HG03469 (cell line): ENCODE measurements around the gene SIK1.

ENCODE experiments used
- ATAC-seq: cut with Tn5 transposase; IDR thresholded peaks from one replicate; pipeline ENCODE4 v1.9.1; 2021; ENCODE audit warnings: mild to moderate bottlenecking, moderate library complexity, moderate number of reproducible peaks; ENCODE audit not compliant: unreplicated experiment

The SIK1 gene

DNA sequence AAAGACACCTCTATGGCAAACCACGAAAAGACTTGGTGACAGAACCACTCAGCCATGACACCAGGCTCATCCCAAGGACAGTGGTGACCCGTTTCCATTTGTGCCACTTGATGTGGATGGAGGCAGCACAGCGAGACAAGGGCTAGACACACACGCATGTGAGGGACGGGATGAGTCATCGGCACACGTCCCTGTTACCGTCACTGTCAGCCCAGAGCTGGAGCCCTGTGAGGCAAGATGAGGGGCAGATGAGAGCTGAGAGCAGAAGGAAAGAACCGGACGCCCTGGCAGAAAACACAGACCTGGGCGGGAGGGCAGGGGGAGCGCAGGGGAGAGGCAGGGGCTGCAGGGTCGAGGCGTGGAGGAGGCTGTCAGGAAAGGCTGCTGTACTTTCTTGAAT is 57.8 kb downstream of the SIK1 start:
- no peak for ATAC-seq

DNA sequence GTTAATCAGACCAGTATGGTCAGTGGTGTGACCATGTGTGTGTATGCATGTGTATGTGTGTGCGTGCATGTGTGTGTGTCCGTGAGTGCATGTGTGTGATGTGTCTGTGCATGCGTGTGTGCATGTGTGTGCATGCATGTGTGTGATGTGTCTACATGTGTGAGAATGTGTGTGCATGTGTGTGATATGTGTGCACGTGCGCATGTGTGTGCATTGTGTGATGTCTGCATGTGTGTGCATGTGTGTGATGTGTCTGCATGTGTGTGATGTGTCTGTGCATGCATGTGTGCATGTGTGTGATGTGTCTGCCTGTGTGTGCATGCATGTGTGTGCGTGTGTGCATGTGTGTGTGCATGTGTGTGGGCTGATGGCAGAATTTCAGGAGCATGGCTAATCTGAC is 58.2 kb downstream of the SIK1 start:
- no peak for ATAC-seq

GRCh38 chr21:43367859-43368258 is 59.1 kb downstream of the SIK1 start:
- no peak for ATAC-seq

- ATAC-seq, result no peak
Measured at GRCh38 chr21:43367296-43367695, 59.6 kb downstream of the SIK1 start.

DNA sequence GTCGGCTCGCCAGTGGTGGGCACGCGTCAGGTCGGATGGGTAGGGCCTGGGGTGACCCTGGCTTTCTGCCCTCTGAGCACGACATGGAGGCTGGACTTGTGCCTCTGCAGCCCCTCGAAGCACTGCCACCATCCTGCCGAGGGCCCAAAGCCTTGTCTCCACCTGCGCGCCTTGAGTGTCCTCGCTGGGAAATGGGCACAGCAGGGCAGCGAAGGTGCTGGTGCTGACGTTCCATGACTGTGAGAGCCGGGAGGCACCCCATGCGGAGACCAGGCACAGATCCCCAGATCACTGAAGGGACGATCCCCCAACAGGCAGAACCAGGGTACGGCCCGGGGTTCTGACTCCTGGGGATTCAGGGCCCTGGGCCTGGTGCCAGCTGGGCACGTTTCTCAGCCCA is 60.3 kb downstream of the SIK1 start:
- no peak for ATAC-seq

DNA sequence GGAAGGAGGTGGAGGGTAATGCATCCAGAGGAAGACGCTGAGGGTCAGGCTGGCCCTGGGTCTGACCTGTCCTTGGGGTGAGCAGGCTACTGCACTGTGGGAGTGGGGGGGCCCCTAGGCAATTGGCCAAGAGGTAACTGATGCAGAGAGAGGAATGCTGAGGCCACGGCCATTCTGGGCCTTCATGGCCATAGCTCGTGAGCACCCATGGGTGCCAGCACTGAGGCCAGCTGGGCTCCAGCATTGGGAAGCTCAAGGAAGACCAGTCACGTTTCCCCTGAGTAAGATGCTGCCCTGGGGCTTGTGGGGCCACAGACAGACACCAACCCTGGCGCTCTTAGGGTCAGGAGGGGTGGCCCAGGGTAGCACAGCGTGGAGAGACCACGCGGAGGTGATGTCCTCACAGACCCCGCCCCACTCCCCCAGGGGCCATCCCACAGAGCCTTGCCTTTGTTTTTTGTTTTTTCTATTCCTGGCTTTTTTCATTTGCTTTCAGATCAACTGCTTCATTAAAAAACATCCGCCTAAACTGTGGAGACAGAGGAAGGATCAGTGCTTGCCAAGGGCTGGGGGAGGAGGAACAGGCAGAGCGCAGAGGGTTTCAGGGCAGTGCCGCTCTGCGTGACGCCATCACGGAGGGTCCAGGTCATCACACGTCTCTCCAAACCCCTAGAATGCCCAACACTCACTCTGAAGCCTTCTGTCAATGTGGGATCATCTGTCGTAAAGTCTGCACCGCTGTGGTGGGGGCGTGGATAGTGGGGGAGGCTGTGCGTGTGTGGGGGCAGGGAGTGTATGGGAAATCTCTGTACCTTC is 61.1 kb downstream of the SIK1 start:
- no peak for ATAC-seq

DNA sequence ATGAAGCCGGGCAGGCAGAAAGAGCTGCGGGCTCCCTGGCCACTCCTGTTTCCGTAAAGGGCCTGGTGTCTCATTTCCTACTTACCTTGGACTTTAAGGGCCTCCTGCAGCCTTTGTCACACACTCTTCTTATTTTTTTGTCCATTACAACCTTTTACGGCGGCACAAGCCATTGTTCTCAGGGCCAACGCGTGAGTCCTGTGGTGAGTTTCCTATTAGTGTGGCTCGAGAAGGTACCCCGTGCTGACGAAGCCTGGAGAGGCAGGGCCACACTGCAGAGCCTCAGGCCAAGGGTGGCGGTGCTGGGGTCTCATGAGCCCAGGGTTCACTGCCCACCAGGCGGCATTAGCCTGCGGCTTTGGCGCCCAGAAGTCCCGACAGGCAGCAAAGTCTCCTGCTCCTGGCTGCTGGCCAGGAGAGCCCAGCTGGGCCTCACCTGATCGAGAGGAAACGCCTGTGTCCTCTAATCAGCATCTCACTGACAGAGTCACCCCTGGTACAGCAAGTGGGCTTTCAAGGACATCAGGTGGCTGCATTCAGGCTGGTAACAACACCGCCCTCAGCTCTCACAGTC is 62.0 kb downstream of the SIK1 start:
- ATAC-seq, result no peak
